DLD1 (cell line): ENCODE measurements around the gene SOX1.

ENCODE experiments used
- in situ Hi-C: cut with HindIII; loops from 2 replicates; pipeline ENCODE4 v1.10.0; 2017; ENCODE audit warnings: low sequenced_read_pairs

SOX1 gene

DNA sequence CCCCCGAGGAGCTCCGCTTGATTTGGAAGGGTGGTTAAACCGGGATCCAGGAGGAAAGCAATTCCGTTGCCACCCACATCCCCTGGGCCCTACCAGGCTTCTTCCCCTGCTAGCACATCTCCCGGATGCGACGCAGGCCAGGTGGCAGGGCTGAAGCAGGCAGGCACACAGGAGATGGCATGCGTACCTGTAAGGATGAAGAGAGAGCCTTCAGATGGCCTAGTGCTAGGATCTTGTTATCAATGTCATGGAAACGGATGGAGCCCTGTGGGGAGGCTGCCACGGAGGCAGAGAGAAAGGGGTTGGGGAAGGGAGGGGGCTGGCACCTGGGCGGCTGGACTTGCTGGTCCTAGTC is 8.5 kb upstream of the SOX1 start:
- in situ Hi-C loops = no loop called here

DNA sequence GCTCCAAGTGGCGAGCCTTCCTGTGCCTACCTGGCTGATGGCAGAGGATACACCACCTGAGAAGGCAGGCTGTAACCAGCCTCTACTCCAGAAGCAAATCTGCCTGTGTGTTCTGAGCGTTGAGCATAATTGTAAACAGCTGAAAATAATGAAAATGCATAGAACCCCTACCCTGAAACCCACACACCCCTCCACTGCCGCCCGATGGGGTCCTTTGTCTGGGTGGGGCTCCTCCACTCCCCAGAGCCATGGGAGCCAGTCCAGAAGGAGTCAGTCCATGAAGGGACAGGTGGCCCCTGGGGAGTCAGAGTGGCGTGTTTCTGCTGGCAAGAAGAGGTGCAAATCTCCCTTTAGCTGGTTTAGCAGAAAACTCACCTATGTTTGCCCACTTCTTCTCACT is 8.0 kb upstream of the SOX1 start:
- in situ Hi-C loops = no loop called here

GRCh38 chr13:112059457-112060281 is 7.3 kb upstream of the SOX1 start:
- in situ Hi-C loops = no loop called here

DNA sequence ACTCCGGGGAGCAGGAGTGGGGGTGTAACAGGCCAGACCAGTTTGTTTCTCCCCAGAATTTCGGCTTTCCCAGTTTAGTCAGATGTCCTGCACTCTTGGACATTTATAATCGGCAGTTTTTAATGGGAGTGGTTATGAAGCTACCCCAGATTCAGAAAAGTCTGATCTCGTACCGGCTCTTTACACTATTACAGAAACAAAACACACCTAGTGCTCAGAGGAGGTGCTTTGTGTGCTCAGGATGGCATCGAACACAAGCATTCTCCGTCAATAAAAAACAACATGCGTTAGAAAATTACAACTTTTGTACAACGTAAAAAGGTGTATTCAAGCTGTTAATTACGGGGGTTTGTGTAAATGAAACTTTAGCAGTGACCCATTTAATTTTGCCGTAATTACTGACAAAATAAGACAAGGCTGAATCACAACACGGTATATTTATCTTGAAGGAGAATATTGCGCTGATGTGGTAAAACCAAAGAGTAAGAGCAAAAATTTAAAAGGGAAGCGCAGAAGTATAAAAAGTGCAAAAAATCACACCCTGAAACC is 6.6 kb upstream of the SOX1 start:
- in situ Hi-C loops = no loop called here

DNA sequence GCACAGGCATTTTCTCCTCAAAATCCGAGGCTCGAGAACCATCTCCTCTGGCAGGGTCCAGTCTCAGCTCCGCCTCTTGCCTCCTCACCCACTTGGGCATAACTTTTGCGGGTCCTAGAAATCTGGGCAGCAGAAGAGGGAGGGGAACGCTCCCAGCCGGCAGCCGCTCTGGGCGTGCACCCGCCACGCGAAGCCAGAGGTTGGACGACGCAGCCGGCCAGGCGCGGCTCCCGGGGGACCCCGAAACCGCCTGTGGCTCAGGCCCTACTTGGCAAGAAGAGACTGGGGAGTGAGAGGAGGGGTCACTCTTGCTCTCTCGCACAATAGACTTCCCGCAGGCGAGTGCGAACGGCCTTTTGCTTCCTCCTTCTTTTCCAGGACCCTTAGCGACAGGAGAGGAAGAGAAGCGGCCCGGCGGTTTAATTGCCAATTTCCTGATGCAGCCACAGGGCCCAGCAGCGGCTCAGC is 6.0 kb upstream of the SOX1 start:
- in situ Hi-C loops = no loop called here

DNA sequence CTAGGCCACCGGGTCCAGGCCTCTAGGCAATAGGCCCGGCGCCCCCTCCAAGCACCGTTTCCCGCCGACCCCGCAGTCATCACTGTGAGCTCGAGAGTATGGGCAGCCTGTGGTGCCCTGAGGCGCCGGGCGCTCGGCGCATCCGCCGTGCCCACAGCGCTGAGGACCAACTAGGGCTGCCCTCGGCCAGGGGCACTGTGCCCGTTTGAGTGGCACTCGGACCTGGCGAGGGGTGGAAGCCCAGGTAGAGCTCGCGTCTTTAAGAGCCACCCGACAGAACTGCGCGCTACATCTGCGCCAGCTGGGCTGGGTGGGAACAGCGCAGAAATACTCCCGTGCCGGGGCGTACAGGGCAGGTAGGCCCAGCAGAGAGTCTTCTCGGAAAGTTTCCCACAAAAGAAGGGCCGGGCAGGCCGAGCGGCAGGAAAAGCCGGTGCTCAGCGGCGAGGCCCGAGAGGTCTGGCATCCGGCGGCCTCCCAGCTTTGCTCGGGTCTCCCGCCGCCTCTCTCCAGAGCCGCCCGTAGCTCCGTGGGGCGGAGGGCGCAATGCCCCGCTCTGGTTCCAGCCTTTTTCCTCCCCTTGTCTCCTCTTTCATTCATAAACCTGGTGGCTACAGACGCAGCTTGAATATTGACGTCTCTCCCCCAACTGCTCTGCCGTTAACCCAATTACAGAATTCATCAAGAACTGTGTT is 5.4 kb upstream of the SOX1 start:
- in situ Hi-C loops = no loop called here

DNA sequence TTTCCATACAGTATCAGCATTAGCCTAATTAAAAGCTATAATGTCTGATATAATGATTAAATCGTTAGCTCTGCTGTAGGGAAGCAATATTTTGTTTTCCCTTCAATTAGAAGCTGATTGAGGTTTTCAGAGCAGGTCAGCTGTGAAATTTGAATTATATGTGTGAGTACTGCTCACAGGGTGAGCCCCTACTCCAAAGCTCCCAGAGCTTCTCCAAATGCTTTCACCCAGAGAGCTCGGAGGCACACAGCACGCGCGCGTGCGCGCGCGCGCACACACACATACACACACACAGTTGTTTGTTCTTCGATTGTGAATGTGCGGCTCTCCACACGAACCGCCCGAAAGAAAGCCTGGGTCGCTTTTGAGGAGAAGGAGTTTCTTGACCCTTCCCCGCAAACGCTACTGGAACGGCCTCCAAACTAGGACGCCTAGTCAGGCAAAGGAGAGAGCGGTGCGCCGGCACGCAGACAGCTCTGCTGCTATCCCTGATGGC is 4.8 kb upstream of the SOX1 start:
- in situ Hi-C loops = no loop called here

DNA sequence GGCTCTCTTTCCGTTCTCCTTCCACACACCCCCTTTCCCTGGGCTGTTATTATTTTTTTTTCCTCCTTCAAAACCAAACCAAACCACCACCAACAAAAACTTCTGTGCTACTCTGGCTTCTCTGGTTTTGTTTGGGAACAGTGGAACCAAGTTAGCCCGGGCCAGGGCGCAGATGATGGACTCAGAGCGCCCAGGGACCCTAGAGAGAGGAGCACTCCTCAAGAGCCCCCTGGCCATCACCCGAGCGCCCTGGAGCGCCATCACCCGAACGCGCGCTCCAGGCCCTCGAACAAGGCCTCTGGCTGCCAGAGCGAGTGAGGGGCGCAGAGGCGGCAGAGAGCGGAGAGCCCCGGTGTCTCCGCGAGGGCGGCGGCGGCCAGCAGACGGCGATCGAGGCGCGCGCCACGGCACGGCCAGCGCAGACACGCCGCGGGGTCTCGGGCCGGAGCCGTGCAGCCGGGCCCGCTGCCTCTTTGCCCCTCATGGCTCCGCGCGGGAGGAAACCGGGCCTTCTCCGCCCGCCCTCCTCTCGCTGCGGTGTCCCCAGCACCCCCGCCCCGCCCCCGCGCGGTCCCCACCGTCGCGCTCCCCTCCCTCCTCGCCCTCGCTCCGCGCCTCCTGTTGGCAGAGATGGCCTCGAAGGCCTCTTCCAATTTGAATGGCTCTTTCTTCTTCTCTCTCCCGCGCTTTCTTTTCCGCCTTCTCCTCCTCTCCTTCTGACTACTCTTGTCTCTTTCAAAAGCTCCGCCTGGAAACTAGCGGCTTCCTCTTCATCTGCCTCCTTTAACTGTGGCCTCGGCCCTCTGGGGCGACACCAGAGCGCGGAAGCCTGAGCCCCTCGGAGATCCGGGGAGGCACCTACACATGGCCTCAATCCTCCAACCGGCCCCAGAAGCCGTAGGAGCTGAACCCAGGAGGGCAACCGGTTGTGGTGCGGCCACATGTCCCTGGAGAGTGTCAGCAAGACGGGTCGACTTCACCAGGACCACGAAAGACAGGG is 4.1 kb upstream of the SOX1 start:
- in situ Hi-C loops = no loop called here

DNA sequence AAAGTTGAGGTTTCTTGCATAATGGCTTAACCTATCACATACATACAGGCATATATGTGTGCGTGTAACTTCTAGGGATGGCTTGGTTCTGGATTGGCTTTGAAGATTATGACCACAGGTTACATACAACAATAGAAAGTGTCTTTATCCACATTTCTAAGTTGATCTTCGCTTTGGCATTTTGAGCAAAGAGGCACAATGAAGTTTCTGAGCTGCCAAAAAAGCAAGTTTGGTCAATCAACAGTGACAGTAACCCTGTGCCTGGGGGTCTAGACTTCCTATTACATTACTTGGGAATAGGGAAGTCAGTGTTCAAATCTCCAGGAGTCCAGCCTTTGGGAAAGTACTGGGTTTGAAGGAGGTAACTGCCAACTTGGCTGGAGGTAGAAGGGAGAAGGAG is 3.1 kb upstream of the SOX1 start:
- in situ Hi-C loops = no loop called here

DNA sequence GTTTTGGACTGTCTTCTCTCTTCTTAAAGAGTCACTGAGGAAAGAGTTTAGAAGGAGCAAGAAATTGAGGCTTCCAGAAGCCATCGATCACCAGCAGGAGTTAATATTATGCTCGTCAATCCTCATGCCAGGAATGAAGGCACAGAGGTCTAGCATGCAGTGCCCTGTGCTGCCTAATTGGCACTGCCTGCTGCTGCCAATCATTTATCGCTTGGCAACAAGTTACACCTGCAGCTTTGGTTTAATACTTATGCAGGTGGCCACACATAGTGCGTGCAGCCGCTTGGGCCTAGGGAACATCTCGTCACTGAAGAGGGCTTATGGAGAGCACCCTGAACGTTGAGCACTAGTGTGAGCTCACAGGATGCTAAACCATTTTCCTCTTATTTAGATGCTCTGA is 2.7 kb upstream of the SOX1 start:
- in situ Hi-C loops = no loop called here

- in situ Hi-C loops = no loop called here
Observed at GRCh38 chr13:112065521-112065866, 1.5 kb upstream of the SOX1 start.

DNA sequence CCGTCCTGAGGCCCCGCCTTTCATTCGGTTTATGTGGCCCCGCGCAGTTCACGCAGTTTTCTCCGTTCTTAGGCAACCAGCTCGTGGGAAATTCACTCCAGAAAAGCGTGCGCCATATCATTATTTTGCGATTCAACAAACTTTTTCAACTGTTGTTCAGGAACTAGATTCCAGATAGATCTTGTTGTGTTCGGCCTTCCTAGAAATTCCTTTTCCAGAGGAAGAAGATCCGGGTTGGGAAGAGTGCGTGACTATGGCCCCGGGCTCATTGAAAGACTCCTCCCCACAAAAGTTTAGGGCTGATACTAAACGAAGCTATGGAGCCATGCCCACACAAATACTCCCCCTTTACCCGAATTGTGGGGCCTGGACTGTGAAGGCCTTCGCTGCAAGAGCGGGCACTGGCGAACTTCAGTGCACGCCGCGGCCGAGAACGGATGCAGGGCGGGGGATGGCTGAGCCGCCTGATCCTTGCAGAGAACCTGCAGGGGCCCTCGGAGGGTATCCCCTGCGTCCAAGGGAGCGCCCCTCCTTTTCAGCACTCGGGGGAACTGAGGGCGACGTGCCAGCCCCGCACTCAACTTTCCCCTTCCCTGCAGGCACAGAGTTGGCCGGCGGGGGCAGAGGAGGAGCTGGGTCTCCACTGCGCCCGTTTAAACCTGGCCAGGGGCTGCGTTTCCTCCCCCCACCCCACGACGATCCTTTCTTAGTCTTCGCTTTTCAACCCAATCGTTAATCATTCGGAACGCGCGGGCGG is 904 bp upstream of the SOX1 start:
- in situ Hi-C loops = no loop called here

GRCh38 chr13:112066624-112067004 is 335 bp upstream of the SOX1 start:
- in situ Hi-C loops = no loop called here

GRCh38 chr13:112067871-112068539 is 1.1 kb downstream of the SOX1 start:
- in situ Hi-C loops = no loop called here

DNA sequence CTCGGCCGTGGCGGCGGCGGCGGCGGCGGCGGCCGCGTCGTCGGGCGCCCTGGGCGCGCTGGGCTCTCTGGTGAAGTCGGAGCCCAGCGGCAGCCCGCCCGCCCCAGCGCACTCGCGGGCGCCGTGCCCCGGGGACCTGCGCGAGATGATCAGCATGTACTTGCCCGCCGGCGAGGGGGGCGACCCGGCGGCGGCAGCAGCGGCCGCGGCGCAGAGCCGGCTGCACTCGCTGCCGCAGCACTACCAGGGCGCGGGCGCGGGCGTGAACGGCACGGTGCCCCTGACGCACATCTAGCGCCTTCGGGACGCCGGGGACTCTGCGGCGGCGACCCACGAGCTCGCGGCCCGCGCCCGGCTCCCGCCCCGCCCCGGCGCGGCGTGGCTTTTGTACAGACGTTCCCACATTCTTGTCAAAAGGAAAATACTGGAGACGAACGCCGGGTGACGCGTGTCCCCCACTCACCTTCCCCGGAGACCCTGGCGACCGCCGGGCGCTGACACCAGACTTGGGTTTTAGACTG is 1.7 kb downstream of the SOX1 start:
- in situ Hi-C loops = no loop called here

- in situ Hi-C loops = no loop called here
Observed at GRCh38 chr13:112069061-112069844, 2.3 kb downstream of the SOX1 start.

DNA sequence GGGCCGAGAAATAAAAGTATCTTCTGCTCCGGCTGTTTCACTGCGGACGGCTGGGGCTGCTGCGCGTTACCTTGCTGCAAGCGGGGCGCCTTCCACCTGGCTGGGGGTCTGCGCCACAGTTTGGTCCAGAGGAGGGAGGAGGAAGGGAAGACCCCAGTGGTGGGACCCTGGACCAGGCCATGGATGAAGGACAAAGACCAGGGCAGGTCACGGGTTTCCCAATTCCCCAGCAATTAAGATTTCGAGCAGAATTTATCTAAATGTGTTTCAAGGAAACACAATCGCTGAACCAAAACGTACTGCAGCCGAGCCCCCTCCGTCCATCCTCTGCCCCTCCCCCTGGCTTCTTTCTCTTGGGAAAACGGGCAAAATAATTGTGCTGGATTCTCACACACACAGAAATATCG is 2.9 kb downstream of the SOX1 start:
- in situ Hi-C loops = no loop called here

DNA sequence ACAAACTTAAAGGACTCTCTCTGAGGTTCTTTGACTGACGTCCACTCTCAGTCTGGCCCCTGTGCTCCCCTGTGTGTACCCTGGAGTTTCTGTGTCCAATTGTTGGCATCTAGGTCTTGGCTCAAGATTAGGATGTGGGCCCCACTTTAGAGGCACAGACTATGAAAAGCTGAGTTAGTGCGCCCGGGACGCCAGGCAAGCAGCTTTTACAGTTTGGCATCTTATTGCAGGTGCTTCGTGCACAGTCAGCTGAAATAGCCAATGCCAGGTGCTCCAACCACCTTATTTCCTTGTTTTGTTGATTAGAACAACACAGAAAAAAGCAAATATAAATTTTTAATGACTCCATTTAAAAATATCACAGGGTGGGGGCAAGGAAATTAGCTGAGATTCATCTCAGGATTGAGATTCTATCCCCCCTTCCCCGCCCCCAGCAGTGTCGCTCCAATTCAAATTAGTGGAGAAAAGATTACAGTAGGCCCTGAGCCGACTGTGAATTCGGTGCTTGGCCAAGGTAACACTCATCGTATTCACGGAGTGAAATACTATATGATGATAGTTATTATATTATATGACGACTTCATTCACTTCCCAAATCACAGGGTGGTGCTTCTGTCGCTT is 4.3 kb downstream of the SOX1 start:
- in situ Hi-C loops = no loop called here
